CD4-positive, alpha-beta T cell treated with Interleukin-1 beta for 1 hour (primary cell): Measurements from ENCODE around the gene ACER1.
"Not testable (repeated sequence)": the region's sequence is repeated elsewhere in the genome, so short reads cannot be mapped to it uniquely, and the experiment has no call there.

Experiments
- DNase-seq, 2 donors: peaks; one replicate each; pipeline ENCODE4 v3.0.0-alpha.2; 2020 to 2022

ACER1 gene

GRCh38 chr19:6333439-6333838 lies at the start of gene ACER1:
Gene ACER1, minus strand, starts transcription at chr19:6333612. Its CDS starts 61 bp downstream, at chr19:6333551.
- DNase-seq, result no peak

GRCh38 chr19:6383188-6383587 lies 49.8 kb upstream of the ACER1 start:
- no peak for DNase-seq

GRCh38 chr19:6381030-6381750 lies 47.8 kb upstream of the ACER1 start:
- no peak for DNase-seq

GRCh38 chr19:6379744-6380143 lies 46.3 kb upstream of the ACER1 start:
- no peak for DNase-seq

GRCh38 chr19:6378486-6378885 lies 45.1 kb upstream of the ACER1 start:
- DNase-seq, result no peak

GRCh38 chr19:6378041-6378440 lies 44.6 kb upstream of the ACER1 start:
- no peak for DNase-seq

GRCh38 chr19:6376512-6377190 lies 43.2 kb upstream of the ACER1 start:
- no peak for DNase-seq

GRCh38 chr19:6375411-6376010 lies 42.1 kb upstream of the ACER1 start, which contains the start of gene PSPN:
Gene PSPN, minus strand, starts transcription at chr19:6375933. Its CDS starts 84 bp downstream, at chr19:6375849.
- no peak for DNase-seq

- no peak for DNase-seq
Measured at GRCh38 chr19:6374711-6375410, 41.4 kb upstream of the ACER1 start.

- no peak for DNase-seq
Measured at GRCh38 chr19:6374161-6374709, 40.8 kb upstream of the ACER1 start.

- DNase-seq, result no peak
Measured at GRCh38 chr19:6373813-6374108, 40.3 kb upstream of the ACER1 start.

- DNase-seq, result peak; percentile 98
Measured at GRCh38 chr19:6373096-6373812, 39.8 kb upstream of the ACER1 start.

GRCh38 chr19:6372594-6373095 lies 39.2 kb upstream of the ACER1 start, which contains the start of gene ALKBH7:
Gene ALKBH7, plus strand, starts transcription at chr19:6372794. Its CDS starts 27 bp downstream, at chr19:6372821.
- DNase-seq, result peak; percentile 99

- DNase-seq, result no peak
Measured at GRCh38 chr19:6364353-6364752, 30.9 kb upstream of the ACER1 start.

- peak; percentile 17 to 57 for DNase-seq
Measured at GRCh38 chr19:6362351-6362801, 29.0 kb upstream of the ACER1 start.

GRCh38 chr19:6362027-6362350 lies 28.6 kb upstream of the ACER1 start:
- peak in 1 of 2 donors; percentile 8 for DNase-seq

GRCh38 chr19:6360857-6361216 lies 27.4 kb upstream of the ACER1 start:
- not testable (repeated sequence) for DNase-seq

GRCh38 chr19:6360445-6360844 lies 27.0 kb upstream of the ACER1 start:
- not testable (repeated sequence) for DNase-seq

- no peak for DNase-seq
Measured at GRCh38 chr19:6359568-6360341, 26.3 kb upstream of the ACER1 start.

- DNase-seq, result no peak
Measured at GRCh38 chr19:6358003-6358402, 24.6 kb upstream of the ACER1 start.

GRCh38 chr19:6357174-6357573 lies 23.8 kb upstream of the ACER1 start:
- DNase-seq, result no peak
